ENCODE results near the gene HOXA5.

Gene HOXA5

DNA sequence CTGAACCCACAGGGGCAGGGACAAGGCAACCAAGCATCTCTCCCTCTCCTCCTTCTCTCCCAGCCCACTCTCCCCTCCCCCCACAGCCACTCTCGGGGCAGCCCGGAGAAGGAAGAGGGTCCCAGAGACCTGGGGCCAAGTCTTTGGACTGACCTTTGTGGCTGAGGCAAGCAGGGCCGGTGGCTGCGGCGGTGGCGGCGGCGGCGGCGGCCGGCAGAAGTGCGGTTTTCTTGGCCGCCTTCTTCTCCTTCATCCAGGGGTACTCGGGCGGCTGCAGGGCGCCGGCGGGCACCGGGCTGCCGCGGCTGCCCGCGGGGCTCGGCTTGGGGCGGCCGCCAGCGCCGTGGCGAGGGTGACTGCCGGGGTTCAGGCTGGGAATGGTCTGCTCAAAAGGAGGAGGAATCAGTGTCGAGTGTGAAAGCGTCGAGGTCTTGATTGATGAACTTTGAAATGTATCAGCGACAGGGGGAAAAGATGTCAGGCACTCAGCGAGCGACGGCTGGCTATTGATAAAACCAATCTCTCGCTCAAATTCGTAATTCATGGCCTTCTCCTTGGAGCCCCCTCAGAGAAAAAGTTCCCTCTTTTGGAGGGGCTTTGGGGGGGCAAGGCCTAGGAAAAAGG, 41.4 kb downstream of the HOXA5 start:
- no peak for ATAC-seq
- TF ChIP-seq ARNTL (CRISPR knock-in tag; IDR thresholded peaks at IDR 0.05; ENCODE audit: borderline replicate concordance, low read depth) (no peak), ZC3H10 (CRISPR knock-in tag; IDR thresholded peaks at IDR 0.05) (no peak), GLIS3 (CRISPR knock-in tag; IDR thresholded peaks at IDR 0.05) (no peak), CSDC2 (CRISPR knock-in tag; IDR thresholded peaks at IDR 0.05) (no peak), PPARA (CRISPR knock-in tag; IDR thresholded peaks at IDR 0.05; ENCODE audit: borderline replicate concordance) (no peak)
- TF ChIP-seq, protein P1, sequence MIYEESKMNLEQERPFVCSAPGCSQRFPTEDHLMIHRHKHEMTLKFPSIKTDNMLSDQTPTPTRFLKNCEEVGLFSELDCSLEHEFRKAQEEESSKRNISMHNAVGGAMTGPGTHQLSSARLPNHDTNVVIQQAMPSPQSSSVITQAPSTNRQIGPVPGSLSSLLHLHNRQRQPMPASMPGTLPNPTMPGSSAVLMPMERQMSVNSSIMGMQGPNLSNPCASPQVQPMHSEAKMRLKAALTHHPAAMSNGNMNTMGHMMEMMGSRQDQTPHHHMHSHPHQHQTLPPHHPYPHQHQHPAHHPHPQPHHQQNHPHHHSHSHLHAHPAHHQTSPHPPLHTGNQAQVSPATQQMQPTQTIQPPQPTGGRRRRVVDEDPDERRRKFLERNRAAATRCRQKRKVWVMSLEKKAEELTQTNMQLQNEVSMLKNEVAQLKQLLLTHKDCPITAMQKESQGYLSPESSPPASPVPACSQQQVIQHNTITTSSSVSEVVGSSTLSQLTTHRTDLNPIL (CRISPR knock-in tag; IDR thresholded peaks at IDR 0.05; ENCODE audit: low read depth), result no peak

DNA sequence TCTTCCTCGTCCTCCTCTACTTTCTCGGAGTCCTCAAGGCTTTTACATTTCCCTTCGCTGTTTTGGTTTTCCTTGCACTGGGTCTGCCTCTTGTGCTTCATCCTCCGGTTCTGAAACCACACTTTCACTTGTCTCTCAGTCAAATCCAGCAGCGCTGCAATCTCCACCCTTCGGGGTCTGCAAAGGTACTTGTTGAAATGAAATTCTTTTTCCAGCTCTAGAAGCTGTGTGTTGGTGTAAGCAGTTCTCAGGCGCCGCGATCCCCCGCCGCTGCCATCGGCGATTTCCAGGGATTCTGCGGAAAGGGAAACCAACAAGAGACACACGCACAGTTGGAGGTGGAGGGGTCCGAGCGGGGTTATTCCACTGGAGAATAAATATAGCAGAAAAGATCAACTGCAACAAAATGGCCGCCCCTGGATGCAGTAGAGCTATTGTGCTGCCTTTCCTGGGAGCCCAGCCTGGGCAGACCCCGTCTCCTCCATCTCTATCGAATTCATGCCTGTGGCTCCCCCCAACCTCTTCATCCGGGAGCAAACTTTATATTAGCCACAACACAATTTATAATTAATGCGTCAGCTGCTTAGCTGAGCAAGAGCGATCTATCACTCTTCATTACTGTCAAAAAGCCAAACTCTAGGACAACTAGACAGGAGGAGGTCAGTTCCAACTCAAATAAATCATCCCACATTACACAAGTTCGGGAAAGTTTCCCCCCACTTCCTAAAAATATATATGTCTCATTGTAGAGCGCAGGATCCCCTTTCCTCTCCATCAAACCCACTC, 42.1 kb downstream of the HOXA5 start:
- ATAC-seq, result no peak
- TF ChIP-seq ZNF70 (CRISPR knock-in tag; IDR thresholded peaks at IDR 0.05) (no peak), OSR1 (CRISPR knock-in tag; IDR thresholded peaks at IDR 0.05) (no peak), ZNF8 (CRISPR knock-in tag; IDR thresholded peaks at IDR 0.05) (no peak), ZC3H10 (CRISPR knock-in tag; IDR thresholded peaks at IDR 0.05) (no peak), ZNF565 (CRISPR knock-in tag; conservative IDR thresholded peaks at IDR 0.05; ENCODE audit: low read depth) (no peak), BACH2 (CRISPR knock-in tag; IDR thresholded peaks at IDR 0.05; ENCODE audit: borderline replicate concordance) (no peak), ZFP3 (CRISPR knock-in tag; IDR thresholded peaks at IDR 0.05) (no peak), RARB (CRISPR knock-in tag; IDR thresholded peaks at IDR 0.05) (no peak), TCF4 (CRISPR knock-in tag; IDR thresholded peaks at IDR 0.05; ENCODE audit: borderline replicate concordance) (no peak), GLIS3 (CRISPR knock-in tag; IDR thresholded peaks at IDR 0.05) (no peak), ZFP30 (CRISPR knock-in tag; IDR thresholded peaks at IDR 0.05) (no peak), PPARA (CRISPR knock-in tag; IDR thresholded peaks at IDR 0.05; ENCODE audit: borderline replicate concordance) (no peak), SNAI2 (CRISPR knock-in tag; IDR thresholded peaks at IDR 0.05) (no peak), CSDC2 (CRISPR knock-in tag; IDR thresholded peaks at IDR 0.05) (no peak), TOX (CRISPR knock-in tag; IDR thresholded peaks at IDR 0.05; ENCODE audit: borderline replicate concordance) (no peak), ARNTL (CRISPR knock-in tag; IDR thresholded peaks at IDR 0.05; ENCODE audit: borderline replicate concordance, low read depth) (no peak)
- TF ChIP-seq, protein P2, sequence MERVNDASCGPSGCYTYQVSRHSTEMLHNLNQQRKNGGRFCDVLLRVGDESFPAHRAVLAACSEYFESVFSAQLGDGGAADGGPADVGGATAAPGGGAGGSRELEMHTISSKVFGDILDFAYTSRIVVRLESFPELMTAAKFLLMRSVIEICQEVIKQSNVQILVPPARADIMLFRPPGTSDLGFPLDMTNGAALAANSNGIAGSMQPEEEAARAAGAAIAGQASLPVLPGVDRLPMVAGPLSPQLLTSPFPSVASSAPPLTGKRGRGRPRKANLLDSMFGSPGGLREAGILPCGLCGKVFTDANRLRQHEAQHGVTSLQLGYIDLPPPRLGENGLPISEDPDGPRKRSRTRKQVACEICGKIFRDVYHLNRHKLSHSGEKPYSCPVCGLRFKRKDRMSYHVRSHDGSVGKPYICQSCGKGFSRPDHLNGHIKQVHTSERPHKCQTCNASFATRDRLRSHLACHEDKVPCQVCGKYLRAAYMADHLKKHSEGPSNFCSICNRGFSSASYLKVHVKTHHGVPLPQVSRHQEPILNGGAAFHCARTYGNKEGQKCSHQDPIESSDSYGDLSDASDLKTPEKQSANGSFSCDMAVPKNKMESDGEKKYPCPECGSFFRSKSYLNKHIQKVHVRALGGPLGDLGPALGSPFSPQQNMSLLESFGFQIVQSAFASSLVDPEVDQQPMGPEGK (CRISPR knock-in tag; IDR thresholded peaks at IDR 0.05; ENCODE audit: borderline replicate concordance), result no peak
- TF ChIP-seq, protein P3, sequence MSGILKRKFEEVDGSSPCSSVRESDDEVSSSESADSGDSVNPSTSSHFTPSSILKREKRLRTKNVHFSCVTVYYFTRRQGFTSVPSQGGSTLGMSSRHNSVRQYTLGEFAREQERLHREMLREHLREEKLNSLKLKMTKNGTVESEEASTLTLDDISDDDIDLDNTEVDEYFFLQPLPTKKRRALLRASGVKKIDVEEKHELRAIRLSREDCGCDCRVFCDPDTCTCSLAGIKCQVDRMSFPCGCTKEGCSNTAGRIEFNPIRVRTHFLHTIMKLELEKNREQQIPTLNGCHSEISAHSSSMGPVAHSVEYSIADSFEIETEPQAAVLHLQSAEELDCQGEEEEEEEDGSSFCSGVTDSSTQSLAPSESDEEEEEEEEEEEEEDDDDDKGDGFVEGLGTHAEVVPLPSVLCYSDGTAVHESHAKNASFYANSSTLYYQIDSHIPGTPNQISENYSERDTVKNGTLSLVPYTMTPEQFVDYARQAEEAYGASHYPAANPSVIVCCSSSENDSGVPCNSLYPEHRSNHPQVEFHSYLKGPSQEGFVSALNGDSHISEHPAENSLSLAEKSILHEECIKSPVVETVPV (CRISPR knock-in tag; IDR thresholded peaks at IDR 0.05), result no peak
- TF ChIP-seq, protein P1 (CRISPR knock-in tag; IDR thresholded peaks at IDR 0.05; ENCODE audit: low read depth), result no peak
- TF ChIP-seq, protein P4, sequence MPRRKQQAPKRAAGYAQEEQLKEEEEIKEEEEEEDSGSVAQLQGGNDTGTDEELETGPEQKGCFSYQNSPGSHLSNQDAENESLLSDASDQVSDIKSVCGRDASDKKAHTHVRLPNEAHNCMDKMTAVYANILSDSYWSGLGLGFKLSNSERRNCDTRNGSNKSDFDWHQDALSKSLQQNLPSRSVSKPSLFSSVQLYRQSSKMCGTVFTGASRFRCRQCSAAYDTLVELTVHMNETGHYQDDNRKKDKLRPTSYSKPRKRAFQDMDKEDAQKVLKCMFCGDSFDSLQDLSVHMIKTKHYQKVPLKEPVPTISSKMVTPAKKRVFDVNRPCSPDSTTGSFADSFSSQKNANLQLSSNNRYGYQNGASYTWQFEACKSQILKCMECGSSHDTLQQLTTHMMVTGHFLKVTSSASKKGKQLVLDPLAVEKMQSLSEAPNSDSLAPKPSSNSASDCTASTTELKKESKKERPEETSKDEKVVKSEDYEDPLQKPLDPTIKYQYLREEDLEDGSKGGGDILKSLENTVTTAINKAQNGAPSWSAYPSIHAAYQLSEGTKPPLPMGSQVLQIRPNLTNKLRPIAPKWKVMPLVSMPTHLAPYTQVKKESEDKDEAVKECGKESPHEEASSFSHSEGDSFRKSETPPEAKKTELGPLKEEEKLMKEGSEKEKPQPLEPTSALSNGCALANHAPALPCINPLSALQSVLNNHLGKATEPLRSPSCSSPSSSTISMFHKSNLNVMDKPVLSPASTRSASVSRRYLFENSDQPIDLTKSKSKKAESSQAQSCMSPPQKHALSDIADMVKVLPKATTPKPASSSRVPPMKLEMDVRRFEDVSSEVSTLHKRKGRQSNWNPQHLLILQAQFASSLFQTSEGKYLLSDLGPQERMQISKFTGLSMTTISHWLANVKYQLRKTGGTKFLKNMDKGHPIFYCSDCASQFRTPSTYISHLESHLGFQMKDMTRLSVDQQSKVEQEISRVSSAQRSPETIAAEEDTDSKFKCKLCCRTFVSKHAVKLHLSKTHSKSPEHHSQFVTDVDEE (CRISPR knock-in tag; IDR thresholded peaks at IDR 0.05), result no peak
